Adrenal gland (tissue), 5 donors: Measurements from ENCODE around the gene COL9A3.

Experiments
- CTCF ChIP-seq, 6 experiments: fragments of 450-650 bp in 4 of 6; fragments of 200-600 bp in 2 of 6; sonication (generic) in 1 of 6; IDR thresholded peaks; 1 replicate in 5 of 6; 2 replicates in 1 of 6; pipeline versions ENCODE4 v1.5.1 to v1.8.0; 2016 to 2021; ENCODE audit warnings: antibody characterized with exemption in 6 of 6, mild to moderate bottlenecking in 2 of 6, moderate library complexity in 1 of 6
- POLR2A ChIP-seq, 2 donors: fragments of 450-650 bp; IDR thresholded peaks; one replicate each; pipeline ENCODE4 v1.6.1; 2017; ENCODE audit warnings: antibody characterized with exemption in 2 of 2, mild to moderate bottlenecking in 2 of 2, moderate library complexity in 1 of 2
- donor health status: DM: no; HTN: no; CAD: no.

- no peak for TF ChIP-seq CTCF (IDR thresholded peaks at IDR 0.05)
- no peak for TF ChIP-seq POLR2A (IDR thresholded peaks at IDR 0.05)
These were observed 45.9 kb upstream of the COL9A3 start for GRCh38 chr20:62770916-62771315.
